Measurements from ENCODE around the gene TMEM44.
"Not testable (repeated sequence)": the region's sequence is repeated elsewhere in the genome, so short reads cannot be mapped to it uniquely, and the experiment has no call there.

TMEM44 gene

GRCh38 chr3:194607592-194608389 lies 25.4 kb downstream of the TMEM44 start:
- no peak for DNase-seq

DNA sequence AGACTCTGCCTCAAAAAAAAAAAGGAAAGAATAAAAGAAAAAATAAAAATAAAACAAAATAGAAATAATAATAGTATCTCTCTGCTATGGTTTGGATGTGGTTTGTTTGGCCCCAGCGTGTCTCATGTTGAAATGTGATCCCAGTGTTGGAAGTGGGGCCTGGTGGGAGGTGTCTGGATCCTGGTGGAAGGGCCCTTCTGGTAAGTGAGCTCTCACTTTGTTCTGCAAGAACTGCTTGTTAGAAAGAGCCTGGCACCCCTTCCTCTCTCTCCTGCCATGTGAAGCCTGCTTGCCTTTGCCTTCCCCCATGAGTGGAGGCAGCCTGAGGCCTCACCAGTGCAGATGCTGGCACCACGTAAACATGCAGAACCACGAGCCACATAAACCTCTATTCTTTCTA lies 26.3 kb downstream of the TMEM44 start:
- no peak for DNase-seq

- no peak for DNase-seq
Measured at GRCh38 chr3:194606163-194606562, 27.1 kb downstream of the TMEM44 start.

GRCh38 chr3:194605314-194605713 lies 27.9 kb downstream of the TMEM44 start:
- DNase-seq = not testable (repeated sequence)

GRCh38 chr3:194604837-194605236 lies 28.4 kb downstream of the TMEM44 start:
- DNase-seq = no peak

GRCh38 chr3:194604126-194604525 lies 29.1 kb downstream of the TMEM44 start:
- no peak for DNase-seq

GRCh38 chr3:194602669-194603171 lies 30.5 kb downstream of the TMEM44 start:
- no peak for DNase-seq

GRCh38 chr3:194598771-194599557 lies 34.3 kb downstream of the TMEM44 start:
- DNase-seq = no peak

GRCh38 chr3:194596906-194597305 lies 36.3 kb downstream of the TMEM44 start:
- no peak for DNase-seq

DNA sequence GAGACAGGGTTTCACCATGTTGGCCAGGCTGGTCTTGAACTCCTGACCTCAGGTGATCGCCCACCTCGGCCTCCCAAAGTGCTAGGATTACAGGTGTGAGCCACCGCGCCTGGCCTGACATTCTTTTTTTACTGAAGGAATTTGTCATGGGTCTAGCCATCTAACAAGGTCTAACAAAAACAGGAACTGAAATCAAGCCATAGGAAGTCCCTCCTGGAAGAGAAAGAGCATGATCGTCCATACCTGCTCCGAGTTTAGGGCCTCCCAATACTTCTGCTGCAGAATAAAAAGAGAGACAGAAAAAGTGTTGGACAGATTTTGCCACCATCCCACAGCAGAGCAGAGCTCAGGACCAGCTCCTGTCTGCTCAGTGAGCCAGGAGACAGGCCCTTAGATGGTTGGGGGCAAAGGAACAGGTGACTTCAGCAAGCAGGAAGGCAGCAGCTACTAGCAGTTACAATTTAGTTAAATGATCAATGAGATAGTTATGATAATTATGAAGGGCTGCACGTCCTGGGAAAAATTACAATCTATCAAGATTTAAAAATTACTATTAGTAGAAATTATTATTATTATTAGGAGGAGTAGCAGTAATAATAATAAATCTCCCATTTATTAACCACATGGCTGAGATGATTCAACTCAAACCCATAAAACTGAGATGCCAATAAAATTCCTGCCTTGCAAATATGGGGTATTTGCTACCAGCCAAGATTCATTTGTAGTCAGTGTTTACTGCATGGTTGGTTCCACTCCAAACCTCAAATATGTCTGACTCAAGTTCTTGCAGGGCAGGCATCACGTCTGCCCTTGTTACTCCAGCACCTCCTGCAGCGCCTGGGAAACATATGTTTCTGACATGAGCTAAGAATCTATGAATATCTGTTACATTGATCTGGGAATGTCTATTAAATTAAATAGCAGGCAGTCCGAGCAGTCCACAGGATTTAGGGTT lies 40.1 kb downstream of the TMEM44 start:
- DNase-seq = no peak

GRCh38 chr3:194588741-194589140 lies 44.5 kb downstream of the TMEM44 start:
- DNase-seq = no peak

DNA sequence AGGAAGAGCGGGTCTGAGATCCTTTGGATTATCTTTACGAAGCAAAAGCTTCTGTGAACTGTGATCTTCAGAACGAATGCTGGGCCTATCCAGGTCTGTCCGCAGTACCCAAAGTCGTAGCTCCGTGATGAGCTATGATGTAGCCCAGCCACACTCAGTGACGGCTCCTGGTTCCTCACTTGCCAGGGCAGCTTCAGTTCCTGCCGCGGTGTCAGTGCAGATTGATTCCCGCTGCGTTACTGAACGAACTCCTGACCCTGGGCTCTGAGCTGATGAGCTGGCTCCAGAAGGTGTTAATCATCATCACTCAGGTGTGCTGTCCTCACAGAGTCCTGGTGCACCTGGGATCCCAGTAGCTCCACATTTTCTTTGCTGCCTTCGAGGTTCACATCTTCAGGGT lies 45.0 kb downstream of the TMEM44 start:
- no peak for DNase-seq

DNA sequence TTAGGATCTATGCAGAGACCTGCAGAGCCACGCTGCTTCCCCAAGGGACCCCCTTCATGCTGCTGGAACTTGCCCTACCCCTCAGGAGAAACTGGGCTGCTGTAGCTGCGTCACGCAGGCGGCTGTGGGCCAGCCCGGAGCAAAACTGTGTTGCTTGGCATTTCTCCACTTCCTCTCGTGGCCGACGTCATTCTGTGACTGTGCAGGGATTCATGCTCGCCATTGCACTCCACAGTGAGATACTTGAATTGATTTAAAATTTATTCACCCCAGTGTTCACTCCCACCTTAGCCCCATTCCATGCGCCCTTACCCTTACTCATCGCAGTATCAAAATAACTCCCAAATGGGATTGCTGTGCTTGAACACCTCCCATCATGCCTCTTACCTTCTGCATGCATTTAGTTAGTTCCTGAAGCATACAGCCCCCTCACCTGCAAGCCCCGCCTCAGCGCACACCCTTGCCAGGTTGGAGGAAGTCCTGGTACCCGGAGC lies 45.7 kb downstream of the TMEM44 start:
- DNase-seq = no peak

GRCh38 chr3:194586836-194587235 lies 46.4 kb downstream of the TMEM44 start:
- DNase-seq = no peak

- DNase-seq = no peak
Measured at GRCh38 chr3:194585880-194586281, 47.3 kb downstream of the TMEM44 start.

GRCh38 chr3:194584866-194585265 lies 48.4 kb downstream of the TMEM44 start:
- DNase-seq = no peak

DNA sequence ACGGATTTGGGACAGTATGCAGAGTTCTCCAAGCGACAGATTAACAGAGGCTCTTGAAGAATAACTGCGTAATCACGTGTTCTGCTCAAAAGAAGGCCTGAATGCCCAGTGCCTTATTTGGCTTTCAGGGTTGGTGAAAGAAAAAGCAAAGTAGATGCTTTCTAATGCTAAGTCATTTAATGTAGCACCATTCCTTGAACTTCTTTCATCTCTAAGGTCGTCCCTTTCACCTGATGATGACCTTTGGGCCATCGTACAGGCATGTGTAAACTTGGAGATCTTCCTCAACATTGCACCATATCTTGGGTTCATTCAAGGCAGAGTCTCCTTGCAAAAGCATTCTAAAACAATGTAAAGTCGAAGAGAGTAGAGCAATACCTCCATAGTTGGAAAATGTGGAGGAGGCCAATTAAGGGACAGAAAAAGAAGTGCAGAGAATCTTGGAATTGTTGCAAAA lies 48.9 kb downstream of the TMEM44 start:
- DNase-seq = no peak

- no peak for DNase-seq
Measured at GRCh38 chr3:194582196-194582905, 50.9 kb downstream of the TMEM44 start.

DNA sequence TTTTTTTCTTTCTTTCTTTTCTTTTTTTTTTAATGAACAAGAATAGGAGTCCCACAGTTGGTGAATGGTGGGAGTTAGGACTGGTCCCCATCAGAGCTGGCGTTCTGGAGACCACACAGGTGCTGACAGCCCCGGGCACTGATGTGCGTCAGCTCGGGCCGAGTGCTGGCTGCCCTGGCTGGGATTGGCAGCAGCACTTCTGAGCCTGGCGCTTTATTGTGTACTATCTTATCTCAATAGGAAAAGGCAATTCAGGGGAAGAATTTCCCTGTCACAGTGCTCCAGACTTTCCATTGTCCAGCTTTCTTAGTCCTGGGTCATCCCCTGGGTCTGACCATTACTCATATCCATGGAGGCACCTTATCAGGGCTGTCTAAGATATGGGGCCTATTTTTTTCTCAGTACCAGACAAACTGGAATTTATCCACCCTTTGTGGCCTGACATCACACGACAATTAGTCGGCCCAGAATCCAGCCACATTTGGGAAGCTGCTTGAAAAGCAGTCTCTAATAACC lies 54.1 kb downstream of the TMEM44 start:
- no peak for DNase-seq

DNA sequence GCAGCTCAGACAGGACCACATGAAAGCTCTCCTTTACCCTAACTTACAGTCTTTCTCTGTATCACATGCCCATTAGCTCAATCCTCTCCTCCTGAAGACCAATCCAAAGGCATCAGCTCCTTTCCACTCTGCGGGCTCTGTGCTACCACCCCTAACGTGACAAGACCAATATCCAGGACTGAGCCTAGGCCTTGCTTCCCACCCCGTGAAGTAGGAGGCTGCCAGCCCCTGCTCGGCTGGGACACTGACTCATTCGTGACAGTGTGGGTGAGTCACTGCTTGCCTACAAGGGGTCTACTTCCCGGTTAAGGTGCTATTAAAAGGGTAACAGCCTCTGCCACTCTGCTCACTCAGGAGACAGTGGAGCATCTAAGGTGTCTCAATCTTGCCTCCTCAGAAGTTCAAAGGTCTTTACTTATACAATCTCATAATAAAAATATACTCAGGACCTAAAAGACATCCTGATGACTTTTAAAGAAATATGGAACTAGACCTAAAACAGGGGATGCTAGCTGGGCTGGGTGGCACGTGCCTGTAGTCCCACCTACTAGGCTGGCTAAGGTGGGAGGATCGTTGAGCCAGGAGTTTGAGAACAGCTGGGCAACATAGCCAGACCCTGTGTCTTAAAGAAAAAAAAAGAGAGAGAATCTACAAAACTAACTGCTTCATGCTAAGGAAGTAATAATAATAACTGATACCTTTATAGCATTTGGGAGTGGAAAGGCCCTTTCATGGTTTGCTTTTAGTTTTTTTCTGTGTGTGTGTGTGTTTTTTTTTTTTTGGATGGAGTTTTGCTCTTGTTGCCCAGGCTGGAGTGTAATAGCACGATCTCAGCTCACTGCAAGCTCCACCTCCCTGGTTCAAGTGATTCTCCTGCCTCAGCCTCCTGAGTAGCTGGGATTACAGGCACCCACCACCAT lies 55.0 kb downstream of the TMEM44 start:
- no peak for DNase-seq

Data from COR-L47 (cell line).